Neural progenitor cell (in vitro differentiated cells): ENCODE results near the gene SNX14.

ENCODE experiments used
- EZH2phosphoT487 ChIP-seq: fragments of 200-600 bp; sonication (generic); IDR thresholded peaks from 2 replicates; pipeline ENCODE4 v1.6.1; 2017; ENCODE audit warnings: antibody characterized with exemption
- TF ChIP-seq, protein P1 (sequence below): fragments of 200-600 bp; sonication (generic); IDR thresholded peaks from 2 replicates; pipeline ENCODE4 v1.5.1; 2017; ENCODE audit warnings: antibody characterized with exemption, mild to moderate bottlenecking

DNA sequence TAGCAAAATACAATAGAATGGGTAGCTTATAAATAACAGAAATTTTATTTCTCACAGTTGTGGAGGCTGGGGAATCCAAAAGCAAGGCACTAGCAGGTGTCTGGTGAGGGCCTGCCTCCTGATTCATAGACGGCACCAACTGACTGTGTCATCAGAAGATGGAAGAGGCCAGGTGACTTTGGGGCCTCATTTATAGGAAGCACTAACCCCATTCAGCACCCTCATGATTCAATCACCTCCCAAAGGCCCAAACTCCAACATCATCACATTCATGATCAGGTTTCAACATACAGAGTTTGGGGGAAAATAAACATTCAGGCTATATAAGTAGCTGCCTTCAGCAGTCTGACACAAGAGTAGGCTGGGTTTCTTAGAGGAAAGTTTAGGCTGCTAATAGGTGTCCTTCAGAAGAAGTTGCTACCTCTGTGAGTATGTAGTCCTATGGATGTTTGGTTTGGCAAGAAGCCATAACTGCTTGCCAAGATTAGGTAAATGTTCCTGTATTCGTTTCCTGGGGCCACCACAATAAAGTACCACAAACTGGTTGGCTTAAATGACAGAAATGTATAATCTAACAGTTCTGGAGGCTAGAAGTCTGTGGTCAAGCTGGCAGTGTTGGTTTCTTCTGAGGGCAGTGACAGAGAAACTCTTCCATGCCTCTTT, 94.9 kb downstream of the SNX14 start:
- TF ChIP-seq, protein P1, sequence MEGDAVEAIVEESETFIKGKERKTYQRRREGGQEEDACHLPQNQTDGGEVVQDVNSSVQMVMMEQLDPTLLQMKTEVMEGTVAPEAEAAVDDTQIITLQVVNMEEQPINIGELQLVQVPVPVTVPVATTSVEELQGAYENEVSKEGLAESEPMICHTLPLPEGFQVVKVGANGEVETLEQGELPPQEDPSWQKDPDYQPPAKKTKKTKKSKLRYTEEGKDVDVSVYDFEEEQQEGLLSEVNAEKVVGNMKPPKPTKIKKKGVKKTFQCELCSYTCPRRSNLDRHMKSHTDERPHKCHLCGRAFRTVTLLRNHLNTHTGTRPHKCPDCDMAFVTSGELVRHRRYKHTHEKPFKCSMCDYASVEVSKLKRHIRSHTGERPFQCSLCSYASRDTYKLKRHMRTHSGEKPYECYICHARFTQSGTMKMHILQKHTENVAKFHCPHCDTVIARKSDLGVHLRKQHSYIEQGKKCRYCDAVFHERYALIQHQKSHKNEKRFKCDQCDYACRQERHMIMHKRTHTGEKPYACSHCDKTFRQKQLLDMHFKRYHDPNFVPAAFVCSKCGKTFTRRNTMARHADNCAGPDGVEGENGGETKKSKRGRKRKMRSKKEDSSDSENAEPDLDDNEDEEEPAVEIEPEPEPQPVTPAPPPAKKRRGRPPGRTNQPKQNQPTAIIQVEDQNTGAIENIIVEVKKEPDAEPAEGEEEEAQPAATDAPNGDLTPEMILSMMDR: no peak
- no peak for TF ChIP-seq EZH2phosphoT487
